Esophagus squamous epithelium (tissue), 5 donors: ENCODE measurements around the gene GET3. TPM values are rescaled to one million over a fixed set of nuclear protein-coding genes. Genes with fewer than 3 reads are reported as not detected.
A peak's percentile ranks its signal among the peaks of the same experiment; 100 is the strongest.

Experiments
- DNase-seq: peaks from one replicate; lab custom pipeline; 2025; lab: John Stamatoyannopoulos, UW
- H3K27ac ChIP-seq, 4 donors: fragments of 200-600 bp; sonication (generic); one replicate each; pipeline ENCODE4 v1.5.1; 2016 to 2019; ENCODE audit warnings: mild to moderate bottlenecking in 1 of 4
- H3K27me3 ChIP-seq, 4 donors: fragments of 200-600 bp; sonication (generic); 1 replicate in 3 of 4; 2 replicates in 1 of 4; pipeline versions ENCODE4 v1.5.1 to v1.6.0; 2017 to 2021; ENCODE audit warnings: antibody characterized with exemption in 1 of 4
- H3K36me3 ChIP-seq, 3 donors: fragments of 200-600 bp; sonication (generic); one replicate each; pipeline ENCODE4 v1.5.1; 2016 to 2019
- H3K4me1 ChIP-seq, 3 donors: fragments of 200-600 bp; sonication (generic); one replicate each; pipeline ENCODE4 v1.5.1; 2017 to 2019
- H3K4me3 ChIP-seq, 4 donors: fragments of 200-600 bp; sonication (generic); 1 replicate in 3 of 4; 2 replicates in 1 of 4; pipeline ENCODE4 v1.5.1; 2016 to 2019; ENCODE audit warnings: mild to moderate bottlenecking in 2 of 4, moderate library complexity in 1 of 4
- H3K9me3 ChIP-seq, 3 donors: fragments of 200-600 bp; sonication (generic); one replicate each; pipeline ENCODE4 v1.5.1; 2016 to 2019
- POLR2A ChIP-seq, 4 donors: fragments of 450-650 bp; IDR thresholded peaks; one replicate each; pipeline ENCODE4 v1.6.1; 2017; ENCODE audit warnings: antibody characterized with exemption in 4 of 4, mild to moderate bottlenecking in 4 of 4, moderate library complexity in 3 of 4
- WGBS, 2 donors: methylation state at CpG; one replicate each; pipeline ENCODE4 v1.1.5; 2018; 5-methylcytosine and 5-hydroxymethylcytosine counted together
- intact Hi-C: fragments of 100-400 bp; cut with DNase I; formaldehyde crosslinking; loops from one replicate; pipeline ENCODE4 v1.15.0; 2022
- total RNA-seq, 4 donors: library from RNA; depleted of rRNA; stranded (reverse); fragments of >200 nt; gene quantifications; one replicate each; pipeline ENCODE4 v1.1.0, GENCODE V29; 2016
- TF ChIP-seq, protein P1 (sequence below), 6 experiments: fragments of 450-650 bp in 4 of 6; fragments of 200-600 bp in 2 of 6; sonication (generic) in 2 of 6; IDR thresholded peaks; one replicate each; pipeline ENCODE4 v1.5.1; 2016 to 2019; ENCODE audit warnings: antibody characterized with exemption in 6 of 6, mild to moderate bottlenecking in 4 of 6, moderate library complexity in 4 of 6
- donor health status: DM: yes; HTN: yes; CAD: no.

The GET3 gene
- total RNA-seq, 4 donors from 2014 or later: 36.8 to 69.9 (median 51.2) TPM

DNA sequence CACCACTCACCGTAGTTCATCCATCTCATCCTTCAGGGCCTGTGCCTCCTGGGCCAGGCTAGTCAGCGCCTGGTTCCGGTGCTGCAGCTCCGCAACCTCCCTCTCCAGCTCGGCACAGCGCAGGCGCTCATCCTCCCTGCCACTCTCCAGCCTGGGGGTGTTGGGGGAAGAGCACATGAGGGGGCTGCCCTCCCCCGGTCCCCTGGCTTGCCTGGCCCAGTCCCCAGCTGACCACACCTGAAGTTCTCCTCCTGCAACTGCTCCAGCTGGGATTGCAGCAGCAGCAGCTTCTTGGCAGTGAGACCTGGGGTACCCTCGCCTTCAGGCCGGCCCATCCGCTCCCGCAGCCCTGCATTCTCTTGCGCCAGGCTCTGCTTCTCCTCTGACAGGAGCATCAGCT is 33.6 kb downstream of the GET3 start:
- Histone ChIP-seq H3K27ac (no peak overlapping the region), H3K4me3 (no peak overlapping the region), H3K36me3 (peaks cover 0 to 62% (median 3%) of the 10 kb centered on the region in 3 donors), H3K9me3 (no peaks in the 10 kb centered on the region), H3K4me1 (peaks cover 0 to 14% (median 13%) of the 10 kb centered on the region in 3 donors), H3K27me3 (no peaks in the 10 kb centered on the region)
- WGBS, 2 donors: 83 to 89% methylated on average over 1 to 9 of the region's 13 CpGs
- intact Hi-C loops: loop anchor here (5.0 kb wide), 1 partner anchor 71 kb away; no protein-coding TSS in a partner anchor
- no peak for DNase-seq
- TF ChIP-seq, protein P1, sequence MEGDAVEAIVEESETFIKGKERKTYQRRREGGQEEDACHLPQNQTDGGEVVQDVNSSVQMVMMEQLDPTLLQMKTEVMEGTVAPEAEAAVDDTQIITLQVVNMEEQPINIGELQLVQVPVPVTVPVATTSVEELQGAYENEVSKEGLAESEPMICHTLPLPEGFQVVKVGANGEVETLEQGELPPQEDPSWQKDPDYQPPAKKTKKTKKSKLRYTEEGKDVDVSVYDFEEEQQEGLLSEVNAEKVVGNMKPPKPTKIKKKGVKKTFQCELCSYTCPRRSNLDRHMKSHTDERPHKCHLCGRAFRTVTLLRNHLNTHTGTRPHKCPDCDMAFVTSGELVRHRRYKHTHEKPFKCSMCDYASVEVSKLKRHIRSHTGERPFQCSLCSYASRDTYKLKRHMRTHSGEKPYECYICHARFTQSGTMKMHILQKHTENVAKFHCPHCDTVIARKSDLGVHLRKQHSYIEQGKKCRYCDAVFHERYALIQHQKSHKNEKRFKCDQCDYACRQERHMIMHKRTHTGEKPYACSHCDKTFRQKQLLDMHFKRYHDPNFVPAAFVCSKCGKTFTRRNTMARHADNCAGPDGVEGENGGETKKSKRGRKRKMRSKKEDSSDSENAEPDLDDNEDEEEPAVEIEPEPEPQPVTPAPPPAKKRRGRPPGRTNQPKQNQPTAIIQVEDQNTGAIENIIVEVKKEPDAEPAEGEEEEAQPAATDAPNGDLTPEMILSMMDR (IDR thresholded peaks at IDR 0.05): no peak
- TF ChIP-seq POLR2A (IDR thresholded peaks at IDR 0.05): no peak

GRCh38 chr19:12772323-12772722 is 35.0 kb downstream of the GET3 start:
- H3K27ac ChIP-seq: no peak overlapping the region
- TF ChIP-seq, protein P1 (IDR thresholded peaks at IDR 0.05): no peak
- no peak for TF ChIP-seq POLR2A (IDR thresholded peaks at IDR 0.05)
- no peaks in the 10 kb centered on the region for H3K9me3 ChIP-seq
- intact Hi-C loops: loop anchor here (5.0 kb wide), 1 partner anchor 70 kb away; no protein-coding TSS in a partner anchor
- DNase-seq: no peak
- WGBS, 2 donors: 82 to 100% methylated on average over 1 to 2 of the region's 4 CpGs
- H3K27me3 ChIP-seq: no peaks in the 10 kb centered on the region
- H3K4me1 ChIP-seq: peaks cover 5 to 24% (median 12%) of the 10 kb centered on the region in 3 donors
- no peak overlapping the region for H3K4me3 ChIP-seq
- peaks cover 0 to 50% (median 3%) of the 10 kb centered on the region in 3 donors for H3K36me3 ChIP-seq

- intact Hi-C loops: loop anchor here (5.0 kb wide), 1 partner anchor 69 kb away; no protein-coding TSS in a partner anchor
- TF ChIP-seq POLR2A (IDR thresholded peaks at IDR 0.05): no peak
- TF ChIP-seq, protein P1 (IDR thresholded peaks at IDR 0.05): peak in 2 of 6 experiments; percentile 4 to 33
Measured at GRCh38 chr19:12773571-12773970, 36.3 kb downstream of the GET3 start.

GRCh38 chr19:12774588-12775555 is 37.6 kb downstream of the GET3 start, which contains the start of gene HOOK2:
TSS of gene HOOK2 (minus strand) at chr19:12775552. CDS start at chr19:12775449, 103 bp downstream.
- 49 to 60% methylated on average over 1 to 8 of the region's 58 CpGs for WGBS, 2 donors
- intact Hi-C loops: loop anchor here (5.0 kb wide), 1 partner anchor 67 kb away; no protein-coding TSS in a partner anchor
- Histone ChIP-seq H3K36me3 (peaks cover 0 to 24% (median 3%) of the 10 kb centered on the region in 3 donors), H3K4me1 (peaks cover 21 to 50% (median 29%) of the 10 kb centered on the region in 3 donors), H3K27me3 (no peaks in the 10 kb centered on the region), H3K9me3 (no peaks in the 10 kb centered on the region), H3K27ac (peak within 1 kb of the TSS; percentile 95 to 98 (median 98)), H3K4me3 (peak within 1 kb of the TSS; percentile 58 to 90 (median 71))
- TF ChIP-seq POLR2A (IDR thresholded peaks at IDR 0.05): peak in 3 of 4 donors; percentile 27 to 47 (median 36)
- TF ChIP-seq, protein P1 (IDR thresholded peaks at IDR 0.05): peak in 1 of 6 experiments; percentile 25
- DNase-seq: peak; percentile 63

More at GRCh38 chr19:12773571-12773970, 36.3 kb downstream of the GET3 start:
- Histone ChIP-seq H3K27ac (peak overlapping the region in 2 of 4 donors; percentile 98), H3K4me3 (no peak overlapping the region), H3K36me3 (peaks cover 0 to 37% (median 3%) of the 10 kb centered on the region in 3 donors), H3K27me3 (no peaks in the 10 kb centered on the region), H3K9me3 (no peaks in the 10 kb centered on the region), H3K4me1 (peaks cover 9 to 37% (median 16%) of the 10 kb centered on the region in 3 donors)
- DNase-seq: no peak
- WGBS, 2 donors: 86 to 88% methylated on average over 2 of the region's 2 CpGs
